Astrocyte (in vitro differentiated cells and primary cell): ENCODE data around the gene CYGB. TPM values are rescaled to one million over a fixed set of nuclear protein-coding genes. Genes with fewer than 3 reads are reported as not detected.

Source experiments
- DNase-seq: peaks from one replicate; pipeline ENCODE4 v3.0.0-alpha.2; 2010; ENCODE audit warnings: low read depth
- FAIRE-seq: peaks from 2 replicates; lab custom pipeline; 2011; peaks lifted over from hg19 to GRCh38; lab: Jason Lieb, UNC
- H2AFZ ChIP-seq: 2 replicates; pipeline ENCODE4 v1.6.0; 2012; ENCODE audit warnings: low read depth, low read length, inconsistent platforms
- H3K27ac ChIP-seq: 2 replicates; pipeline ENCODE4 v1.5.1; 2011; ENCODE audit warnings: low read depth, low read length, inconsistent platforms
- H3K27me3 ChIP-seq: 2 replicates; pipeline ENCODE4 v1.6.0; 2011; ENCODE audit warnings: low read length, inconsistent platforms; ENCODE audit not compliant: insufficient read depth
- H3K36me3 ChIP-seq: 2 replicates; pipeline ENCODE4 v1.5.1; 2011; ENCODE audit warnings: low read length, inconsistent platforms; ENCODE audit not compliant: insufficient read depth
- H3K4me1 ChIP-seq: 2 replicates; pipeline ENCODE4 v1.5.1; 2011; ENCODE audit warnings: low read length, inconsistent platforms; ENCODE audit not compliant: insufficient read depth
- H3K4me2 ChIP-seq: 2 replicates; pipeline ENCODE4 v1.6.0; 2012; ENCODE audit warnings: low read length, inconsistent platforms
- H3K4me3 ChIP-seq: 2 replicates; pipeline ENCODE4 v1.5.1; 2011; ENCODE audit warnings: low read depth, mild to moderate bottlenecking, low read length, inconsistent platforms; ENCODE audit not compliant: insufficient read depth
- H3K79me2 ChIP-seq: 2 replicates; pipeline ENCODE4 v1.6.0; 2012; ENCODE audit warnings: mild to moderate bottlenecking, low read length, inconsistent platforms; ENCODE audit not compliant: insufficient read depth
- H3K9ac ChIP-seq: 2 replicates; pipeline ENCODE4 v1.6.0; 2012; ENCODE audit warnings: mild to moderate bottlenecking, low read length, inconsistent platforms
- H3K9me3 ChIP-seq: 2 replicates; pipeline ENCODE4 v1.5.1; 2012; ENCODE audit warnings: low read depth, mild to moderate bottlenecking, low read length, inconsistent platforms; ENCODE audit not compliant: insufficient read depth
- H4K20me1 ChIP-seq: 2 replicates; pipeline ENCODE4 v1.6.0; 2012; ENCODE audit warnings: low read length, inconsistent platforms; ENCODE audit not compliant: insufficient read depth
- H3K27ac Mint-ChIP-seq: one replicate; pipeline ENCODE4 v1.8.0; 2021; ENCODE audit warnings: mild to moderate bottlenecking, mixed read lengths; ENCODE audit not compliant: unreplicated experiment
- H3K27me3 Mint-ChIP-seq: one replicate; pipeline ENCODE4 v1.8.0; 2021; ENCODE audit warnings: low read depth, mixed read lengths; ENCODE audit not compliant: unreplicated experiment
- H3K36me3 Mint-ChIP-seq: one replicate; pipeline ENCODE4 v1.8.0; 2021; ENCODE audit warnings: low read depth, mixed read lengths; ENCODE audit not compliant: unreplicated experiment
- H3K4me1 Mint-ChIP-seq: one replicate; pipeline ENCODE4 v1.8.0; 2021; ENCODE audit warnings: low read depth, mixed read lengths; ENCODE audit not compliant: unreplicated experiment
- H3K4me3 Mint-ChIP-seq: one replicate; pipeline ENCODE4 v1.8.0; 2021; ENCODE audit warnings: mild to moderate bottlenecking, moderate library complexity, mixed read lengths; ENCODE audit not compliant: unreplicated experiment
- H3K9me3 Mint-ChIP-seq: one replicate; pipeline ENCODE4 v1.8.0; 2021; ENCODE audit warnings: mild to moderate bottlenecking, mixed read lengths; ENCODE audit not compliant: unreplicated experiment
- CTCF ChIP-seq: IDR thresholded peaks from 2 replicates; pipeline ENCODE4 v1.5.1; 2011; ENCODE audit warnings: low read depth, mild to moderate bottlenecking, inconsistent platforms, low read length, moderate library complexity; ENCODE audit not compliant: insufficient read depth
- EZH2 ChIP-seq: IDR thresholded peaks from 2 replicates; pipeline ENCODE4 v1.6.1; 2012; ENCODE audit warnings: mild to moderate bottlenecking, low read length, inconsistent platforms; ENCODE audit not compliant: insufficient read depth
- total RNA-seq: library from RNA; stranded (reverse); gene quantifications from 2 replicates; pipeline ENCODE4 v1.2.1, GENCODE V29; 2021

Gene CYGB
- total RNA-seq, 1 donor from 2014 or later, result 29.2 TPM

GRCh38 chr17:76484228-76484725, 53.2 kb downstream of the CYGB start:
- Mint-ChIP-seq H3K27me3 (no peaks in the 10 kb centered on the region), H3K36me3 (peaks cover 9% of the 10 kb centered on the region), H3K9me3 (no peaks in the 10 kb centered on the region), H3K4me3 (peak overlapping the region; percentile 36), H3K4me1 (peaks cover 8% of the 10 kb centered on the region), H3K27ac (peak overlapping the region; percentile 77)
- Histone ChIP-seq H3K9ac (no peak overlapping the region), H2AFZ (peak overlapping the region; percentile 21), H3K9me3 (no peaks in the 10 kb centered on the region), H3K79me2 (no peaks in the 10 kb centered on the region), H3K27ac (peak overlapping the region; percentile 35), H3K27me3 (no peaks in the 10 kb centered on the region), H3K4me2 (peak overlapping the region; percentile 46), H4K20me1 (no peaks in the 10 kb centered on the region), H3K4me3 (no peak overlapping the region), H3K36me3 (no peaks in the 10 kb centered on the region), H3K4me1 (peaks cover 13% of the 10 kb centered on the region)
- FAIRE-seq (no peak), DNase-seq (no peak)
- TF ChIP-seq CTCF (no peak), EZH2 (no peak)

- peak overlapping the region; percentile 55 for H2AFZ ChIP-seq
- H3K79me2 ChIP-seq, result no peaks in the 10 kb centered on the region
- no peaks in the 10 kb centered on the region for H3K36me3 ChIP-seq
- H3K27me3 Mint-ChIP-seq, result no peaks in the 10 kb centered on the region
- H3K4me1 Mint-ChIP-seq, result peaks cover 8% of the 10 kb centered on the region
- H3K4me3 ChIP-seq, result no peak overlapping the region
- peak overlapping the region; percentile 3 for H3K4me2 ChIP-seq
- H4K20me1 ChIP-seq, result no peaks in the 10 kb centered on the region
- H3K4me1 ChIP-seq, result peaks cover 13% of the 10 kb centered on the region
- no peaks in the 10 kb centered on the region for H3K9me3 ChIP-seq
- DNase-seq, result no peak
- no peak overlapping the region for H3K27ac Mint-ChIP-seq
- H3K9ac ChIP-seq, result peak overlapping the region; percentile 28
- no peaks in the 10 kb centered on the region for H3K27me3 ChIP-seq
- no peak overlapping the region for H3K4me3 Mint-ChIP-seq
- peaks cover 2% of the 10 kb centered on the region for H3K9me3 Mint-ChIP-seq
- no peak for TF ChIP-seq EZH2
- TF ChIP-seq CTCF, result no peak
- no peak overlapping the region for H3K27ac ChIP-seq
- peaks cover 19% of the 10 kb centered on the region for H3K36me3 Mint-ChIP-seq
- no peak for FAIRE-seq
These were observed 56.3 kb downstream of the CYGB start for GRCh38 chr17:76481071-76481655.

GRCh38 chr17:76480632-76481031, 56.9 kb downstream of the CYGB start:
- TF ChIP-seq EZH2, result no peak
- no peak for TF ChIP-seq CTCF

More at GRCh38 chr17:76480632-76481031, 56.9 kb downstream of the CYGB start:
- FAIRE-seq (no peak), DNase-seq (peak; percentile 20)
- Mint-ChIP-seq H3K27ac (peak overlapping the region; percentile 72), H3K9me3 (peaks cover 2% of the 10 kb centered on the region), H3K4me3 (no peak overlapping the region), H3K4me1 (peaks cover 8% of the 10 kb centered on the region), H3K27me3 (no peaks in the 10 kb centered on the region), H3K36me3 (peaks cover 17% of the 10 kb centered on the region)
- H3K9me3 ChIP-seq, result no peaks in the 10 kb centered on the region
- no peaks in the 10 kb centered on the region for H4K20me1 ChIP-seq
- H3K36me3 ChIP-seq, result no peaks in the 10 kb centered on the region
- peak overlapping the region; percentile 55 for H2AFZ ChIP-seq
- H3K79me2 ChIP-seq, result no peaks in the 10 kb centered on the region
- H3K4me1 ChIP-seq, result peaks cover 13% of the 10 kb centered on the region
- no peak overlapping the region for H3K27ac ChIP-seq
- H3K27me3 ChIP-seq, result no peaks in the 10 kb centered on the region
- no peak overlapping the region for H3K4me3 ChIP-seq
- H3K9ac ChIP-seq, result peak overlapping the region; percentile 28
- H3K4me2 ChIP-seq, result peak overlapping the region; percentile 3
